AG04450 (cell line): ENCODE results near the gene MAPK8IP1. TPM values are rescaled to one million over a fixed set of nuclear protein-coding genes. Genes with fewer than 3 reads are reported as not detected.
A peak's percentile ranks its signal among the peaks of the same experiment; 100 is the strongest.

Source experiments
- CTCF ChIA-PET: fragments of 300-600, 350-600 bp; formaldehyde crosslinking; extraction: SDS; loops from one replicate; lab custom pipeline; 2022; ENCODE audit warnings: antibody characterized with exemption, inconsistent platforms; lab: Charles Lee
- POLR2A ChIA-PET: fragments of 350-600 bp; formaldehyde crosslinking; extraction: SDS; loops from one replicate; lab custom pipeline; 2021; ENCODE audit warnings: antibody characterized with exemption, inconsistent platforms; lab: Yijun Ruan, JAX
- DNase-seq: peaks from one replicate; pipeline ENCODE4 v3.0.0-alpha.2; 2011; ENCODE audit warnings: low read depth, low spot score
- H3K27ac ChIP-seq: one replicate; pipeline ENCODE4 v1.5.1; 2012; ENCODE audit warnings: low read depth, low read length, control low read depth
- H3K27me3 ChIP-seq: one replicate; pipeline ENCODE4 v1.6.0; 2012; ENCODE audit warnings: low read length; ENCODE audit not compliant: control insufficient read depth, insufficient read depth
- H3K4me3 ChIP-seq: 2 replicates; pipeline ENCODE4 v1.5.1; 2011; ENCODE audit warnings: mild to moderate bottlenecking, low read depth, low read length, control low read depth
- H3K9me3 ChIP-seq: 2 replicates; pipeline ENCODE4 v1.5.1; 2012; ENCODE audit warnings: low read length; ENCODE audit not compliant: control insufficient read depth, insufficient read depth
- CTCF ChIP-seq: IDR thresholded peaks from 2 replicates; pipeline ENCODE4 v1.5.1; 2011; ENCODE audit warnings: low read depth, low read length, control low read depth, inconsistent platforms
- polyA plus RNA-seq: library from polyadenylated mRNA; depleted of rRNA; stranded (reverse); fragments of >200 nt; gene quantifications from 2 replicates; pipeline ENCODE4 v1.2.3, GENCODE V29; 2011

The MAPK8IP1 gene
- polyA plus RNA-seq, 1 experiment: 5.6 TPM

GRCh38 chr11:45855308-45855707 lies 30.1 kb upstream of the MAPK8IP1 start:
- ChIA-PET POLR2A (no interaction called here), CTCF (interaction anchor here (1.5 kb wide), 1 partner anchor 12 kb away, joined by 6 read pairs; no protein-coding TSS in a partner anchor)
- H3K27ac ChIP-seq: no peak overlapping the region
- no peak for DNase-seq
- H3K9me3 ChIP-seq: no peaks in the 10 kb centered on the region
- no peak for TF ChIP-seq CTCF
- no peaks in the 10 kb centered on the region for H3K27me3 ChIP-seq
- no peak overlapping the region for H3K4me3 ChIP-seq

GRCh38 chr11:45856044-45856468 lies 29.4 kb upstream of the MAPK8IP1 start:
- TF ChIP-seq CTCF: no peak
- POLR2A ChIA-PET: interaction anchor here (1.8 kb wide), 1 partner anchor 9 kb away, joined by 24 read pairs; the partner anchor contains the start of gene CRY2
- Histone ChIP-seq H3K27me3 (no peaks in the 10 kb centered on the region), H3K9me3 (no peaks in the 10 kb centered on the region), H3K4me3 (no peak overlapping the region), H3K27ac (peak overlapping the region; percentile 85)
- DNase-seq: no peak
- CTCF ChIA-PET: interaction anchor here (1.3 to 8.1 kb wide), 2 partner anchors 11 to 85 kb away, joined by 4 to 71 read pairs; partner anchors contain the start of gene CRY2

- no peak for DNase-seq
- ChIA-PET CTCF (interaction anchor here (1.9 to 8.1 kb wide), 2 partner anchors 13 to 14 kb away, joined by 4 to 71 read pairs; partner anchors contain the start of gene CRY2), POLR2A (interaction anchor here (0.8 to 1.8 kb wide), 3 partner anchors 11 to 59 kb away, joined by 4 to 24 read pairs (median 4); partner anchors contain the start of genes CRY2 and PEX16)
- no peak for TF ChIP-seq CTCF
- no peaks in the 10 kb centered on the region for H3K27me3 ChIP-seq
- peak overlapping the region; percentile 95 for H3K27ac ChIP-seq
- no peak overlapping the region for H3K4me3 ChIP-seq
- H3K9me3 ChIP-seq: no peaks in the 10 kb centered on the region
These were observed 27.4 kb upstream of the MAPK8IP1 start for GRCh38 chr11:45857961-45858474.

- POLR2A ChIA-PET: interaction anchor here (0.8 to 1.4 kb wide), 5 partner anchors 12 to 60 kb away, joined by 4 to 24 read pairs (median 7); partner anchors contain the start of genes CRY2 and PEX16
These were observed 26.6 kb upstream of the MAPK8IP1 start for GRCh38 chr11:45858751-45859398.

More at GRCh38 chr11:45858751-45859398, 26.6 kb upstream of the MAPK8IP1 start:
- TF ChIP-seq CTCF: no peak
- H3K9me3 ChIP-seq: no peaks in the 10 kb centered on the region
- H3K27ac ChIP-seq: peak overlapping the region; percentile 95
- CTCF ChIA-PET: interaction anchor here (1.4 to 8.1 kb wide), 3 partner anchors 14 to 88 kb away, joined by 4 to 75 read pairs (median 71); partner anchors contain the start of gene CRY2
- no peaks in the 10 kb centered on the region for H3K27me3 ChIP-seq
- no peak overlapping the region for H3K4me3 ChIP-seq
- no peak for DNase-seq
